ENCODE measurements around the gene FUS. TPM values are rescaled to one million over a fixed set of nuclear protein-coding genes. Genes with fewer than 3 reads are reported as not detected.
"Not testable (repeated sequence)": the region's sequence is repeated elsewhere in the genome, so short reads cannot be mapped to it uniquely, and the experiment has no call there.

Gene FUS
- polyA plus RNA-seq, 1 donor, result 351 TPM

GRCh38 chr16:31143694-31144148 is 36.2 kb upstream of the FUS start:
- DNase-seq (ENCODE audit: low read depth), result no peak

GRCh38 chr16:31144418-31144817 is 35.5 kb upstream of the FUS start:
- not testable (repeated sequence) for DNase-seq (ENCODE audit: low read depth)

- no peak for DNase-seq (ENCODE audit: low read depth)
Measured at GRCh38 chr16:31145398-31145990, 34.4 kb upstream of the FUS start.

GRCh38 chr16:31147574-31147973 is 32.4 kb upstream of the FUS start:
- DNase-seq (ENCODE audit: low read depth), result no peak

GRCh38 chr16:31148281-31148728 is 31.6 kb upstream of the FUS start:
- DNase-seq (ENCODE audit: low read depth), result no peak

GRCh38 chr16:31148896-31149295 is 31.0 kb upstream of the FUS start:
- DNase-seq (ENCODE audit: low read depth), result no peak

- DNase-seq (ENCODE audit: low read depth), result no peak
Measured at GRCh38 chr16:31149332-31149731, 30.6 kb upstream of the FUS start.

GRCh38 chr16:31149894-31150890 is 29.7 kb upstream of the FUS start, which contains the start of gene PRSS36:
Gene PRSS36, minus strand, starts transcription at chr16:31150066. Its CDS starts 31 bp downstream, at chr16:31150035.
- no peak for DNase-seq (ENCODE audit: low read depth)

GRCh38 chr16:31150976-31151375 is 29.0 kb upstream of the FUS start:
- not testable (repeated sequence) for DNase-seq (ENCODE audit: low read depth)

- DNase-seq (ENCODE audit: low read depth), result no peak
Measured at GRCh38 chr16:31157136-31157535, 22.8 kb upstream of the FUS start.

GRCh38 chr16:31167315-31167714 is 12.6 kb upstream of the FUS start:
- no peak for DNase-seq (ENCODE audit: low read depth)

GRCh38 chr16:31168848-31169247 is 11.1 kb upstream of the FUS start:
- DNase-seq (ENCODE audit: low read depth), result no peak

- DNase-seq (ENCODE audit: low read depth), result not testable (repeated sequence)
Measured at GRCh38 chr16:31170048-31170447, 9.9 kb upstream of the FUS start.

GRCh38 chr16:31177136-31177535 is 2.8 kb upstream of the FUS start:
- no peak for DNase-seq (ENCODE audit: low read depth)

GRCh38 chr16:31179219-31179746 is 656 bp upstream of the FUS start:
- no peak for DNase-seq (ENCODE audit: low read depth)

GRCh38 chr16:31181102-31181830 is 1.3 kb downstream of the FUS start:
- no peak for DNase-seq (ENCODE audit: low read depth)

- DNase-seq (ENCODE audit: low read depth), result no peak
Measured at GRCh38 chr16:31182391-31182790, 2.5 kb downstream of the FUS start.

- DNase-seq (ENCODE audit: low read depth), result no peak
Measured at GRCh38 chr16:31183432-31184428, 3.8 kb downstream of the FUS start.

- DNase-seq (ENCODE audit: low read depth), result no peak
Measured at GRCh38 chr16:31184888-31185287, 4.9 kb downstream of the FUS start.

- DNase-seq (ENCODE audit: low read depth), result no peak
Measured at GRCh38 chr16:31185339-31185738, 5.4 kb downstream of the FUS start.

Data from forelimb muscle (tissue), 1 donor.